HG02588 (cell line): ENCODE results near the gene TSPEAR.

Source experiments
- ATAC-seq: cut with Tn5 transposase; IDR thresholded peaks from one replicate; pipeline ENCODE4 v1.9.1; 2021; ENCODE audit warnings: mild to moderate bottlenecking, moderate library complexity; ENCODE audit not compliant: unreplicated experiment

Gene TSPEAR

GRCh38 chr21:44456915-44457736 is 254.2 kb downstream of the TSPEAR start:
- no peak for ATAC-seq

GRCh38 chr21:44456214-44456914 is 255.0 kb downstream of the TSPEAR start:
- ATAC-seq = no peak

GRCh38 chr21:44455524-44456213 is 255.7 kb downstream of the TSPEAR start:
- peak; percentile 42 for ATAC-seq

- ATAC-seq = peak; percentile 50
These were observed 256.4 kb downstream of the TSPEAR start, which contains the start of gene LRRC3 for GRCh38 chr21:44454747-44455523. LRRC3 (plus strand) TSS chr21:44455510; CDS start chr21:44456645, 1,135 bp downstream.

GRCh38 chr21:44454058-44454457 is 257.3 kb downstream of the TSPEAR start:
- no peak for ATAC-seq

- no peak for ATAC-seq
These were observed 258.3 kb downstream of the TSPEAR start for GRCh38 chr21:44453120-44453519.

GRCh38 chr21:44450999-44451398 is 260.4 kb downstream of the TSPEAR start:
- no peak for ATAC-seq

- no peak for ATAC-seq
These were observed 261.0 kb downstream of the TSPEAR start for GRCh38 chr21:44450402-44450801.

- ATAC-seq = no peak
These were observed 261.7 kb downstream of the TSPEAR start for GRCh38 chr21:44449473-44450363.

GRCh38 chr21:44448651-44449131 is 262.7 kb downstream of the TSPEAR start:
- no peak for ATAC-seq
